Thyroid gland (tissue), 4 donors: Measurements from ENCODE around the gene INPP4A. TPM values are rescaled to one million over a fixed set of nuclear protein-coding genes. Genes with fewer than 3 reads are reported as not detected.

ENCODE experiments used
- DNase-seq, 2 donors: peaks; one replicate each; pipeline ENCODE4 v3.0.0-alpha.2; 2019
- H3K27ac ChIP-seq, 3 donors: fragments of 200-600 bp; sonication (generic); 1 replicate in 2 of 3; 2 replicates in 1 of 3; pipeline ENCODE4 v1.5.1; 2016 to 2019; ENCODE audit warnings: mild to moderate bottlenecking in 1 of 3, moderate library complexity in 1 of 3
- H3K27me3 ChIP-seq: fragments of 200-600 bp; sonication (generic); one replicate; pipeline ENCODE4 v1.5.1; 2019
- H3K36me3 ChIP-seq, 2 donors: fragments of 200-600 bp; sonication (generic); one replicate each; pipeline ENCODE4 v1.5.1; 2016 to 2019
- H3K4me1 ChIP-seq, 2 donors: fragments of 200-600 bp; sonication (generic); one replicate each; pipeline ENCODE4 v1.5.1; 2017 to 2019
- H3K4me3 ChIP-seq, 3 donors: fragments of 200-600 bp; sonication (generic); replicated peaks in 1 of 3; 1 replicate in 2 of 3; 2 replicates in 1 of 3; pipeline ENCODE4 v1.5.1; 2016; ENCODE audit warnings: mild to moderate bottlenecking in 1 of 3
- H3K9me3 ChIP-seq: fragments of 200-600 bp; sonication (generic); one replicate; pipeline ENCODE4 v1.5.1; 2017
- CTCF ChIP-seq, 6 experiments: fragments of 200-600 bp in 3 of 6; fragments of 450-650 bp in 3 of 6; sonication (generic) in 3 of 6; IDR thresholded peaks; one replicate each; pipeline ENCODE4 v1.5.1; 2016 to 2019; ENCODE audit warnings: antibody characterized with exemption in 6 of 6, mild to moderate bottlenecking in 2 of 6, inconsistent platforms in 1 of 6, moderate library complexity in 1 of 6
- POLR2A ChIP-seq, 2 donors: fragments of 450-650 bp; IDR thresholded peaks; one replicate each; pipeline ENCODE4 v1.6.1; 2017; ENCODE audit warnings: antibody characterized with exemption in 2 of 2, mild to moderate bottlenecking in 2 of 2, moderate library complexity in 1 of 2
- WGBS, 2 donors: methylation state at CpG; one replicate each; pipeline ENCODE4 v1.1.5; 2017; 5-methylcytosine and 5-hydroxymethylcytosine counted together
- intact Hi-C: fragments of 100-400 bp; cut with DNase I; formaldehyde crosslinking; loops from one replicate; pipeline ENCODE4 v1.15.1; 2023
- total RNA-seq, 4 donors: library from RNA; depleted of rRNA; stranded (reverse); fragments of >200 nt; gene quantifications; one replicate each; pipeline ENCODE4 v1.2.3, GENCODE V29; 2016

Gene INPP4A
- total RNA-seq = 10 to 100 TPM; 18.9 to 24.9 (median 23.8) TPM

- Histone ChIP-seq H3K27ac (peak within 1 kb of the TSS; percentile 2 to 75 (median 51)), H3K4me1 (peaks cover 16 to 19% of the 10 kb centered on the region in 2 donors), H3K9me3 (no peaks in the 10 kb centered on the region), H3K36me3 (no peaks in the 10 kb centered on the region), H3K27me3 (no peaks in the 10 kb centered on the region), H3K4me3 (peak within 1 kb of the TSS; percentile 16 to 68 (median 57))
- TF ChIP-seq POLR2A (IDR thresholded peaks at IDR 0.05) = peak in 1 of 2 donors; percentile 80
- peak in 3 of 6 experiments; percentile 22 to 43 (median 38) for TF ChIP-seq CTCF (IDR thresholded peaks at IDR 0.05)
- peak; percentile 76 to 84 for DNase-seq
- intact Hi-C loops = loop anchor here (10.0 kb wide), 1 partner anchor 160 kb away; the partner anchor contains the start of genes COA5 and UNC50
- WGBS, 2 donors = 1 to 3% methylated on average over 7 to 20 of the region's 75 CpGs
Measured at GRCh38 chr2:98444436-98445176, at the start of gene INPP4A. TSS of gene INPP4A (plus strand) at chr2:98444858. CDS start at chr2:98520049, 75,191 bp downstream.

DNA sequence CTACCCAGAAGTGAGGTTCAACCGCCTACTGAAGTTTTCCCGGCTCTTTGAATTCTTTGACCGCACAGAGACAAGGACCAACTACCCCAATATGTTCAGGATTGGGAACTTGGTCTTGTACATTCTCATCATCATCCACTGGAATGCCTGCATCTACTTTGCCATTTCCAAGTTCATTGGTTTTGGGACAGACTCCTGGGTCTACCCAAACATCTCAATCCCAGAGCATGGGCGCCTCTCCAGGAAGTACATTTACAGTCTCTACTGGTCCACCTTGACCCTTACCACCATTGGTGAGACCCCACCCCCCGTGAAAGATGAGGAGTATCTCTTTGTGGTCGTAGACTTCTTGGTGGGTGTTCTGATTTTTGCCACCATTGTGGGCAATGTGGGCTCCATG, 48.7 kb upstream of the INPP4A start:
- Histone ChIP-seq H3K9me3 (no peaks in the 10 kb centered on the region), H3K4me1 (no peaks in the 10 kb centered on the region), H3K4me3 (no peak overlapping the region), H3K36me3 (no peaks in the 10 kb centered on the region), H3K27me3 (no peaks in the 10 kb centered on the region), H3K27ac (no peak overlapping the region)
- DNase-seq = no peak
- TF ChIP-seq CTCF (IDR thresholded peaks at IDR 0.05) (no peak), POLR2A (IDR thresholded peaks at IDR 0.05) (no peak)
- 93 to 97% methylated on average over 6 of the region's 6 CpGs for WGBS, 2 donors
- intact Hi-C loops = no loop called here

DNA sequence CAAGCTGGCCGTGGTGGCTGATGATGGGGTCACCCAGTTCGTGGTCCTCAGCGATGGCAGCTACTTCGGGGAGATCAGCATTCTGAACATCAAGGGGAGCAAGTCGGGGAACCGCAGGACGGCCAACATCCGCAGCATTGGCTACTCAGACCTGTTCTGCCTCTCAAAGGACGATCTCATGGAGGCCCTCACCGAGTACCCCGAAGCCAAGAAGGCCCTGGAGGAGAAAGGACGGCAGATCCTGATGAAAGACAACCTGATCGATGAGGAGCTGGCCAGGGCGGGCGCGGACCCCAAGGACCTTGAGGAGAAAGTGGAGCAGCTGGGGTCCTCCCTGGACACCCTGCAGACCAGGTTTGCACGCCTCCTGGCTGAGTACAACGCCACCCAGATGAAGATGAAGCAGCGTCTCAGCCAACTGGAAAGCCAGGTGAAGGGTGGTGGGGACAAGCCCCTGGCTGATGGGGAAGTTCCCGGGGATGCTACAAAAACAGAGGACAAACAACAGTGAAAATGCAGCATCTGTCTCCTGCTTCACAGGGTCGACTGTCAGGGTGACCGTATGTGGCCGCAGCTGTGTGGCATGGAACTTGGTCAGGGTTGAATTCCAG, 47.8 kb upstream of the INPP4A start:
- Histone ChIP-seq H3K4me3 (no peak overlapping the region), H3K36me3 (no peaks in the 10 kb centered on the region), H3K27ac (no peak overlapping the region), H3K9me3 (no peaks in the 10 kb centered on the region), H3K27me3 (no peaks in the 10 kb centered on the region), H3K4me1 (no peaks in the 10 kb centered on the region)
- DNase-seq = no peak
- TF ChIP-seq POLR2A (IDR thresholded peaks at IDR 0.05) = no peak
- no peak for TF ChIP-seq CTCF (IDR thresholded peaks at IDR 0.05)
- intact Hi-C loops = no loop called here
- 92% methylated on average over 21 to 23 of the region's 23 CpGs for WGBS, 2 donors

GRCh38 chr2:98399140-98399539, 45.5 kb upstream of the INPP4A start:
- WGBS, 2 donors = 79 to 80% methylated on average over 4 of the region's 4 CpGs
- intact Hi-C loops = no loop called here
- H3K4me3 ChIP-seq = no peak overlapping the region
- DNase-seq = no peak
- H3K27ac ChIP-seq = no peak overlapping the region
- H3K9me3 ChIP-seq = no peaks in the 10 kb centered on the region
- TF ChIP-seq CTCF (IDR thresholded peaks at IDR 0.05) = no peak
- TF ChIP-seq POLR2A (IDR thresholded peaks at IDR 0.05) = no peak
- H3K36me3 ChIP-seq = no peaks in the 10 kb centered on the region
- no peaks in the 10 kb centered on the region for H3K4me1 ChIP-seq
- H3K27me3 ChIP-seq = no peaks in the 10 kb centered on the region

DNA sequence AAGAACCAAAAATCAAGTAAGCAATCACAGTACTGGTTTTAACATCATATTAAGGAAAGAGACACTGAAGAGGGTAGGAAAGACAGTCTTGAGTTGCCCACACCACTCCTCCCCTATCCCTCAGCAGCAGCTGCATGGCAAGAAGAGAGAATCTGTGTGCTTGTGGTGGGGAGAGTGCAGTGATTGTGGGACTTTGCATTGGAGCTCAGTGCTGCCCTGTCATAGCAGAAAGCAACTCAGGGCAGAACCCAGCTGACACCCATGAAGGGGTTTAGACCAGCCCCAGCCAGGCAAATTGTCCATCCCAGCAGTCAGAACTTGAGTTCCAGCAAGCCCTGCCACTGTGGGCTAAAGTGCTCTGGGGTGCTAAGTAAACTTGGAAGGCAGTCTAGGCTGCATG, 40.8 kb upstream of the INPP4A start:
- intact Hi-C loops = no loop called here
- no peaks in the 10 kb centered on the region for H3K9me3 ChIP-seq
- H3K4me3 ChIP-seq = no peak overlapping the region

More for the DNA sequence above, 40.8 kb upstream of the INPP4A start:
- TF ChIP-seq CTCF (IDR thresholded peaks at IDR 0.05) (no peak), POLR2A (IDR thresholded peaks at IDR 0.05) (no peak)
- no peaks in the 10 kb centered on the region for H3K27me3 ChIP-seq
- H3K36me3 ChIP-seq = no peaks in the 10 kb centered on the region
- H3K27ac ChIP-seq = no peak overlapping the region
- H3K4me1 ChIP-seq = no peaks in the 10 kb centered on the region
- DNase-seq = no peak
